HG03354 (cell line): ENCODE data around the gene MTUS2.
A peak's percentile ranks its signal among the peaks of the same experiment; 100 is the strongest.

Experiments used
- ATAC-seq: cut with Tn5 transposase; IDR thresholded peaks from one replicate; pipeline ENCODE4 v1.9.1; 2021; ENCODE audit warnings: mild to moderate bottlenecking; ENCODE audit not compliant: unreplicated experiment, poor library complexity, severe bottlenecking

MTUS2 gene

GRCh38 chr13:29454931-29455481 is 634.9 kb downstream of the MTUS2 start:
- peak; percentile 71 for ATAC-seq

- ATAC-seq = no peak
These were observed 636.3 kb downstream of the MTUS2 start for GRCh38 chr13:29456419-29456818.

- ATAC-seq = no peak
These were observed 637.2 kb downstream of the MTUS2 start for GRCh38 chr13:29457299-29457698.

GRCh38 chr13:29458419-29458818 is 638.3 kb downstream of the MTUS2 start:
- no peak for ATAC-seq

GRCh38 chr13:29459813-29460355 is 639.7 kb downstream of the MTUS2 start:
- ATAC-seq = no peak

- no peak for ATAC-seq
These were observed 644.1 kb downstream of the MTUS2 start for GRCh38 chr13:29464105-29464679.

- ATAC-seq = no peak
These were observed 645.7 kb downstream of the MTUS2 start for GRCh38 chr13:29465741-29466293.

- no peak for ATAC-seq
These were observed 651.4 kb downstream of the MTUS2 start for GRCh38 chr13:29471551-29471950.

GRCh38 chr13:29472332-29472961 is 652.3 kb downstream of the MTUS2 start:
- ATAC-seq = peak; percentile 60

GRCh38 chr13:29473166-29473565 is 653.0 kb downstream of the MTUS2 start:
- no peak for ATAC-seq

GRCh38 chr13:29474991-29475390 is 654.9 kb downstream of the MTUS2 start:
- no peak for ATAC-seq

- no peak for ATAC-seq
These were observed 655.9 kb downstream of the MTUS2 start for GRCh38 chr13:29476046-29476445.

- ATAC-seq = no peak
These were observed 659.8 kb downstream of the MTUS2 start for GRCh38 chr13:29479716-29480492.

GRCh38 chr13:29480893-29481525 is 660.9 kb downstream of the MTUS2 start:
- no peak for ATAC-seq

- no peak for ATAC-seq
These were observed 661.5 kb downstream of the MTUS2 start for GRCh38 chr13:29481603-29482002.

- no peak for ATAC-seq
These were observed 662.4 kb downstream of the MTUS2 start for GRCh38 chr13:29482504-29482903.

GRCh38 chr13:29483211-29483610 is 663.1 kb downstream of the MTUS2 start:
- no peak for ATAC-seq

- no peak for ATAC-seq
These were observed 663.5 kb downstream of the MTUS2 start for GRCh38 chr13:29483623-29484022.

GRCh38 chr13:29484236-29484635 is 664.1 kb downstream of the MTUS2 start:
- no peak for ATAC-seq

GRCh38 chr13:29484796-29485195 is 664.7 kb downstream of the MTUS2 start:
- ATAC-seq = no peak
